BE2C (cell line): ENCODE data around the gene NINJ1.

ENCODE experiments used
- DNase-seq: peaks from one replicate; pipeline ENCODE4 v3.0.0-alpha.2; 2020
- H3K27me3 ChIP-seq: fragments of 250-450 bp; sonication (Bioruptor Pico); 2 replicates; pipeline ENCODE4 v1.5.1; 2020; ENCODE audit warnings: mild to moderate bottlenecking
- H3K36me3 ChIP-seq: fragments of 250-450 bp; sonication (Bioruptor Pico); 2 replicates; pipeline ENCODE4 v1.5.1; 2020; ENCODE audit warnings: mild to moderate bottlenecking
- H3K4me1 ChIP-seq: fragments of 250-450 bp; sonication (Bioruptor Pico); 2 replicates; pipeline ENCODE4 v1.5.1; 2020
- H3K4me3 ChIP-seq: 2 replicates; pipeline ENCODE4 v1.5.1; 2011; ENCODE audit warnings: low read depth, low read length
- H3K9me3 ChIP-seq: fragments of 250-450 bp; sonication (Bioruptor Pico); 2 replicates; pipeline ENCODE4 v1.5.1; 2020
- TF ChIP-seq, protein P1 (sequence below): IDR thresholded peaks from 2 replicates; pipeline ENCODE4 v1.5.1; 2012; ENCODE audit warnings: mild to moderate bottlenecking, low read depth, low read length

NINJ1 gene

DNA sequence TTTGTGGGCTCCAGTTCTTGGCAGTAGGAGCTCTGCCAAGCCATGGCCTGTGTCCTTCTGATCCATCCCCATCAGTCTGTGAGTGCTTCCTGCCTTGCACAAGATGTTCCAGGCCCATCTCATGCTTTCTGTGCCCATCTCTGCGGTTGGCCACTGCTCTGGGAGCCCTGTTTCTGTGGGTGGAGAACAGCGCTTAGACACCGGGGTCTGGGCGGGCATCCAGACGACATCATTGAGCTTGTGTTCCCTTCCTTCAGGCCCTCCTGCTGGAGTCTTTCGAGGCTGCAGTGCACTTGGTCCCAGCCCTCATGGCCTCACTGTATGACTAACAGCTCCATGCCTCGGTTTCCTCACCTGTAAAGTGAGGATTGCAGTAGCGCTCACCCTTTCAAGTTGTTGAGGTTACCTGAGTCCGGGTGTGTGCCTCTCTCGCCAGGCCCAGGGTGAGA lies 52.9 kb downstream of the NINJ1 start:
- TF ChIP-seq, protein P1, sequence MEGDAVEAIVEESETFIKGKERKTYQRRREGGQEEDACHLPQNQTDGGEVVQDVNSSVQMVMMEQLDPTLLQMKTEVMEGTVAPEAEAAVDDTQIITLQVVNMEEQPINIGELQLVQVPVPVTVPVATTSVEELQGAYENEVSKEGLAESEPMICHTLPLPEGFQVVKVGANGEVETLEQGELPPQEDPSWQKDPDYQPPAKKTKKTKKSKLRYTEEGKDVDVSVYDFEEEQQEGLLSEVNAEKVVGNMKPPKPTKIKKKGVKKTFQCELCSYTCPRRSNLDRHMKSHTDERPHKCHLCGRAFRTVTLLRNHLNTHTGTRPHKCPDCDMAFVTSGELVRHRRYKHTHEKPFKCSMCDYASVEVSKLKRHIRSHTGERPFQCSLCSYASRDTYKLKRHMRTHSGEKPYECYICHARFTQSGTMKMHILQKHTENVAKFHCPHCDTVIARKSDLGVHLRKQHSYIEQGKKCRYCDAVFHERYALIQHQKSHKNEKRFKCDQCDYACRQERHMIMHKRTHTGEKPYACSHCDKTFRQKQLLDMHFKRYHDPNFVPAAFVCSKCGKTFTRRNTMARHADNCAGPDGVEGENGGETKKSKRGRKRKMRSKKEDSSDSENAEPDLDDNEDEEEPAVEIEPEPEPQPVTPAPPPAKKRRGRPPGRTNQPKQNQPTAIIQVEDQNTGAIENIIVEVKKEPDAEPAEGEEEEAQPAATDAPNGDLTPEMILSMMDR, result no peak
- no peaks in the 10 kb centered on the region for H3K36me3 ChIP-seq
- no peaks in the 10 kb centered on the region for H3K27me3 ChIP-seq
- no peaks in the 10 kb centered on the region for H3K4me1 ChIP-seq
- H3K9me3 ChIP-seq, result no peaks in the 10 kb centered on the region
- no peak for DNase-seq
- H3K4me3 ChIP-seq, result no peak overlapping the region

DNA sequence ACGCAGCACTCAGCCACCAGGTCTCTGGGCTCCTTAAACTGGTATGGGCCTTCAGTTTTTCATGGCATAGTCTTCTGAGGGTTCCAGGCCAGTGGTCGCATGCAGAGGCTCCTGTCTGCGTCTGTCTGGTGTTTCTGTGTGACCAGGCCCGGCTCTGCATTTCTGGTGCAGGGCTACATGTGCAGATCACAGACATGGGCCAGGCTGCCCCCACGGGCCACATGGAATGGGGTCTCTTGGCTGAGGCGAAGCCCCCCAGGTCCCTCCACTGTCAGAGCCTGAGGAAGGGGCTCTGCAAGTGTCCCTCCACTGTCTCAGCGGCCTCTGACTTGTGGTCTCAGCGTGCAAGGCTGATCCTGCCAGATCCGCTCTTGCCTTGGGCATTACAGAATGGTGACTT lies 53.6 kb downstream of the NINJ1 start:
- Histone ChIP-seq H3K4me1 (no peaks in the 10 kb centered on the region), H3K4me3 (no peak overlapping the region), H3K27me3 (no peaks in the 10 kb centered on the region), H3K9me3 (no peaks in the 10 kb centered on the region), H3K36me3 (no peaks in the 10 kb centered on the region)
- TF ChIP-seq, protein P1, result no peak
- DNase-seq, result no peak

DNA sequence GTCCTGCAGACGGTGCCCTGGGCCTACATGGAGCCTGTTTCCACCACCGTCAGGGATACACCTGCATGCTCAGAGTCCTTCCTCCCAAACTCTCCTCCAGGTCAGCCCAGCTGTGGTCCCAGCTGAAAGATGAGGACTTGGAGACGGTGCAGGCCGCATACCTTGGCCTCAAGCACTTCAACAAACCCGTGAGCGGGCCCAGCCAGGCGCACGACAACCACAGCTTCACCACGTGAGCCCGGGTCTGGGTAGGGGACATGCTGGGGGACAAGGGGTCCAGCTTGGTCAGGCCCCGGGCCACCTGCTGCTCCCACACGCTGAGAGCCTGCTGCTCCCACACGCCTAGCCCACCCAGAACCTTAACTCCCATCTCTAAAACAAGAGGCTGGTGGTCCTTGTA lies 54.7 kb downstream of the NINJ1 start:
- no peaks in the 10 kb centered on the region for H3K36me3 ChIP-seq
- TF ChIP-seq, protein P1, result no peak
- no peaks in the 10 kb centered on the region for H3K27me3 ChIP-seq
- no peak for DNase-seq
- H3K9me3 ChIP-seq, result no peaks in the 10 kb centered on the region
- H3K4me1 ChIP-seq, result no peaks in the 10 kb centered on the region
- H3K4me3 ChIP-seq, result no peak overlapping the region

DNA sequence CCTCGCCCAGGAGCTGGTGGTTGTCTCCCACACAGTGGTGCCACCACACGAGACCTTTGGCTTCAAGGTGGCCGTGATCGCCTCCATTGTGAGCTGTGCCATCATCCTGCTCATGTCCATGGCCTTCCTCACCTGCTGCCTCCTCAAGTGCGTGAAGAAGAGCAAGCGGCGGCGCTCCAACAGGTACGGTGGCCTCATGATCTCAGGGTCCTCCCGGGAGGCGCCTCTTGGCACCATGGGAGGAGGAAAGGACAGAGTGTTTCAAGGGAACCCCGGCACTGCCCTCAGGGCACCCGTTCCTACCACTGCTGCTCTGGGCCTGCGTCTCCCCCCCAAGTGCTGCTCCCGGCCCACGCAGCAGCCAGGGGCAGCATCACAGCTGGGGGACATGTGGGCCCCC lies 56.2 kb downstream of the NINJ1 start:
- TF ChIP-seq, protein P1, result no peak
- H3K36me3 ChIP-seq, result no peaks in the 10 kb centered on the region
- H3K4me3 ChIP-seq, result no peak overlapping the region

DNA sequence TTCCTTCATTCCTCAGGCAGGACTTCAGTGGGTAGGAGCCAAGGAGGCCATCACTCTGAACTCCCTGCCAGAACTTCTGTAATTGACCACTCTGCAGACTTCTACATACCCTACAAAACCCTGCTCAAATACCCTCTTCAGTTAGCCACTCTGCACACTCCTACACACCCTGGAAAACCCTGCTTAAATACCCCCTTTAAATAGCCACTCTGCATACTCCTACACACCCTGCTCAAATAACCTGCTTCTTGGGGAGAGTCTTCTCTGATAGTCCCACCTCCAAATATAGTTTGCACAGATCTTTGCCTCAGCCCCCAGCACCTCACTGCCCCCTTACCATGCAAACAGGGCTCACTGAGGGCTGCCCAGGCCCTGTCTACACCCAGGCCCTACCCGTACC lies 56.7 kb downstream of the NINJ1 start:
- no peaks in the 10 kb centered on the region for H3K36me3 ChIP-seq
- no peak overlapping the region for H3K4me3 ChIP-seq
- no peaks in the 10 kb centered on the region for H3K9me3 ChIP-seq
- no peak for DNase-seq
- TF ChIP-seq, protein P1, result no peak
- H3K27me3 ChIP-seq, result no peaks in the 10 kb centered on the region
- peaks cover 6% of the 10 kb centered on the region for H3K4me1 ChIP-seq

More for the DNA sequence above, 56.2 kb downstream of the NINJ1 start:
- DNase-seq, result no peak
- no peaks in the 10 kb centered on the region for H3K27me3 ChIP-seq
- H3K9me3 ChIP-seq, result no peaks in the 10 kb centered on the region
- H3K4me1 ChIP-seq, result peaks cover 1% of the 10 kb centered on the region

DNA sequence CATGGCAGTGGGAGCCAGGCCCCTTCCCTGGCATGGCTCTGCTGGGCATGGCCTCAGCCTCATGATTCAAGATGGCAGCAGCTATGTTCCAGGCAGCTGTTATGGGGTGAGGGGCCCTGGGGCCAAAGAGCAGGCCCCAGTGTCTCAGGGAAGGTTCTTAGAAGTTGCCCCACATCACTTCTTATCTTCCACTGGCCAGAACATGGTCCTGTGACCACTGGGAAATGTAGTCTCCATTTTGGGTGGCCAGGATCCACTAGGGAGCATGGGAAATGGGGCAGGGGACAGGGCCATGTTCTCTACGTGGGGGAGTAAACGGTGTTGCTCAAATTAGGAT lies 57.3 kb downstream of the NINJ1 start:
- TF ChIP-seq, protein P1, result no peak
- Histone ChIP-seq H3K9me3 (no peaks in the 10 kb centered on the region), H3K36me3 (no peaks in the 10 kb centered on the region), H3K27me3 (no peaks in the 10 kb centered on the region), H3K4me1 (peaks cover 12% of the 10 kb centered on the region), H3K4me3 (no peak overlapping the region)
- DNase-seq, result no peak
